GM12865 (cell line): Measurements from ENCODE around the gene STPG1.

Experiments used
- DNase-seq: peaks from one replicate; pipeline ENCODE4 v3.0.0; 2010; ENCODE audit warnings: low read depth
- H3K4me3 ChIP-seq: 2 replicates; pipeline ENCODE4 v1.5.1; 2011; ENCODE audit warnings: mild to moderate bottlenecking, low read depth, low read length, control low read depth
- CTCF ChIP-seq: IDR thresholded peaks from 2 replicates; pipeline ENCODE4 v1.5.1; 2011; ENCODE audit warnings: low read length, control low read depth, low read depth, inconsistent platforms; ENCODE audit not compliant: insufficient read depth; ENCODE audit errors: missing control alignments

The STPG1 gene

GRCh38 chr1:24393892-24394291, 19.7 kb downstream of the STPG1 start:
- no peak for DNase-seq
- no peak overlapping the region for H3K4me3 ChIP-seq

GRCh38 chr1:24392982-24393650, 20.5 kb downstream of the STPG1 start:
- DNase-seq = peak; percentile 69
- no peak for TF ChIP-seq CTCF
- no peak overlapping the region for H3K4me3 ChIP-seq

More at GRCh38 chr1:24393892-24394291, 19.7 kb downstream of the STPG1 start:
- no peak for TF ChIP-seq CTCF

GRCh38 chr1:24392604-24392946, 21.0 kb downstream of the STPG1 start:
- no peak for DNase-seq
- peak overlapping the region; percentile 52 for H3K4me3 ChIP-seq
- no peak for TF ChIP-seq CTCF

GRCh38 chr1:24391882-24392603, 21.5 kb downstream of the STPG1 start:
- peak; percentile 91 for DNase-seq
- H3K4me3 ChIP-seq = peak overlapping the region; percentile 52
- peak; percentile 82 for TF ChIP-seq CTCF

GRCh38 chr1:24390924-24391782, 22.4 kb downstream of the STPG1 start:
- H3K4me3 ChIP-seq = peak overlapping the region; percentile 52
- peak; percentile 91 for DNase-seq
- peak; percentile 93 for TF ChIP-seq CTCF

GRCh38 chr1:24389231-24389678, 24.3 kb downstream of the STPG1 start:
- no peak for TF ChIP-seq CTCF
- DNase-seq = peak; percentile 66
- H3K4me3 ChIP-seq = no peak overlapping the region
